GM12874 (cell line): Measurements from ENCODE around the gene TST.

Experiments used
- TF ChIP-seq, protein P1 (sequence below): IDR thresholded peaks from 2 replicates; pipeline ENCODE4 v1.5.1; 2011; ENCODE audit warnings: low read depth, mild to moderate bottlenecking, control low read depth, low read length, moderate library complexity; ENCODE audit not compliant: insufficient read depth

TST gene

GRCh38 chr22:37052386-37053309, 33.4 kb upstream of the TST start:
- TF ChIP-seq, protein P1, sequence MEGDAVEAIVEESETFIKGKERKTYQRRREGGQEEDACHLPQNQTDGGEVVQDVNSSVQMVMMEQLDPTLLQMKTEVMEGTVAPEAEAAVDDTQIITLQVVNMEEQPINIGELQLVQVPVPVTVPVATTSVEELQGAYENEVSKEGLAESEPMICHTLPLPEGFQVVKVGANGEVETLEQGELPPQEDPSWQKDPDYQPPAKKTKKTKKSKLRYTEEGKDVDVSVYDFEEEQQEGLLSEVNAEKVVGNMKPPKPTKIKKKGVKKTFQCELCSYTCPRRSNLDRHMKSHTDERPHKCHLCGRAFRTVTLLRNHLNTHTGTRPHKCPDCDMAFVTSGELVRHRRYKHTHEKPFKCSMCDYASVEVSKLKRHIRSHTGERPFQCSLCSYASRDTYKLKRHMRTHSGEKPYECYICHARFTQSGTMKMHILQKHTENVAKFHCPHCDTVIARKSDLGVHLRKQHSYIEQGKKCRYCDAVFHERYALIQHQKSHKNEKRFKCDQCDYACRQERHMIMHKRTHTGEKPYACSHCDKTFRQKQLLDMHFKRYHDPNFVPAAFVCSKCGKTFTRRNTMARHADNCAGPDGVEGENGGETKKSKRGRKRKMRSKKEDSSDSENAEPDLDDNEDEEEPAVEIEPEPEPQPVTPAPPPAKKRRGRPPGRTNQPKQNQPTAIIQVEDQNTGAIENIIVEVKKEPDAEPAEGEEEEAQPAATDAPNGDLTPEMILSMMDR = no peak

DNA sequence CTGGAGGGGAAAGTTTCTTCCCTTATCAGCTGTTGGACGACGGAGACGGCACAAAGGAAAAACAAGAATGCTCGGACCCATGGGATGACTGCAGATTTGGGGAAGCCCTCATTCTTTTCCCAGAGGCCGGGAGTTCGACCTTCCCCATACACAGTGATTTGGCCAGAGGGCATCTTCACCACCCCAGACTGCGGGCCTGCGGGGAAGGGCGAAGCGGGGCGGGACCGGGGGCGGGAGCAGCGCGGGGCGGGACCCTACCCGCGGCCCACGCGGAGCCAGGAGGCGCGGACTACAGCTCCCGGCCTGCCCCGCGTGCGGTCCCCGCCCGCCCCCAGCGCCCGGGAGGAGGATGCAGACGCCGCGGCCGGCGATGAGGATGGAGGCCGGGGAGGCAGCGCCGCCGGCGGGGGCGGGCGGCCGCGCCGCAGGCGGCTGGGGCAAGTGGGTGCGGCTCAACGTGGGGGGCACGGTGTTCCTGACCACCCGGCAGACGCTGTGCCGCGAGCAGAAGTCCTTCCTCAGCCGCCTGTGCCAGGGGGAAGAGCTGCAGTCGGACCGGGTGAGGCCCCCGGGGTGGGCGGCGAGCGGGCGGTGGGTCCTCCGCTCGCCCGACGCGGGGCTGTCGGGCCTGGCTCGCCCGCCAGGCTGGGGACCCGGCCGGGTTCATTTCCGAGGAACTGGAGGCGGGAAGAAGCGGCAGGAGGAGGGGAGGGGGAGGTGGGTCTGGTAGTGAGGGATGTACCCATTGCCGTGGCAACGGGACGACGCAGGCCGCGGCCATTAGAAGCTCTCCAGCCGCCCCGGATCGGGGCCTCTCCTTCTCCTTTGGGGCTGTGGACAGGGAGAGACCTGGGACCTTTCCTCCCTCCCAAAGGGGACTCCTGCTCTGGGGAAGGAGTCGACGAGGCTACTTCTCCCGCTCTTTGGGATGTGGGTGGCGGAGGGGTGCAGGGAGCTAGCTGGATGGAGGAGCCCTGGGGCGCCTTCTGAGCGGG, 32.4 kb upstream of the TST start, which contains the start of gene KCTD17:
Gene KCTD17, plus strand, starts transcription at position 352 of the 995 bp plus-strand sequence. Its CDS starts 19 bp downstream, at position 371.
- TF ChIP-seq, protein P1 = 0 out of 2 replicates have a peak, but pooled peaks have one; percentile 5

- TF ChIP-seq, protein P1 = no peak
Measured at GRCh38 chr22:37050913-37051312, 31.7 kb upstream of the TST start.

DNA sequence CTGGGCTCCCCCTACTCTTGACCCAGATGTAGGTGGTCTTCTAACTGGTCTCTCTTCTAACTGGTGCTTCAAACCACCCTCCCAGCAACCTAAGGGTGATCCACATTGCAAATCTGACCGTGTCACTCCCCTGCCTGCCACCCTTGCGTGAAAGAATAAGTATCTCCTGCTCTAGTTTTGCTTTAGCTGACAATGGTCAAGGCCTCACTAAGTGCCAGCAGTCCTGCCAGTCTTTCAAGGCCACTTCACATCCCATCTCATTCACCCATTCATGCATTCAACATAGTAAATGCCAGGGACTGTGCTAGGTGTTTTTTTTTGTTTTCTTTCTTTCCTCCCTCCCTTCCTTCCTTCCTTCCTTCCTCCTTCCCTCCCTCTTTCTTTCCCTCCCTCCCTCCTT, 30.0 kb upstream of the TST start:
- TF ChIP-seq, protein P1 = no peak

DNA sequence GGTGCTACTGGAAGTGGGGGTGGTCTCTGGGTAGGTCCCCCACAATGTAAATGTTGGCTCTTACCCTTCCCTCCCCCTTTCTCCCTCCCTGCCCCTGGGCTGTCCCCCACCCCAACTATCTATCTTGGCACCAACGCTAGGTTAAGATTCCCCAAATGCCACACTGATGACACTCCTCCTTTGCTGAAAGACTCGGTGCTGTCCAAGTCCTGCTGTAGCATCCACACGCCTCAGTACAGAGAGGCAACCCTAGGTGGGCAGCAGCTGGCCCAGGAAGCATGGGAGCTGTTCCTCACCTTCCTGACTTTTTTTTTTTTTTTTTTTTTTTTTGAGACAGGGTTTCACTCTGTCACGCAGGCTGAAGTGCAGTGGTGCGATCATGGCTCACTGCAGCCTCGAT, 28.9 kb upstream of the TST start:
- TF ChIP-seq, protein P1 = no peak

DNA sequence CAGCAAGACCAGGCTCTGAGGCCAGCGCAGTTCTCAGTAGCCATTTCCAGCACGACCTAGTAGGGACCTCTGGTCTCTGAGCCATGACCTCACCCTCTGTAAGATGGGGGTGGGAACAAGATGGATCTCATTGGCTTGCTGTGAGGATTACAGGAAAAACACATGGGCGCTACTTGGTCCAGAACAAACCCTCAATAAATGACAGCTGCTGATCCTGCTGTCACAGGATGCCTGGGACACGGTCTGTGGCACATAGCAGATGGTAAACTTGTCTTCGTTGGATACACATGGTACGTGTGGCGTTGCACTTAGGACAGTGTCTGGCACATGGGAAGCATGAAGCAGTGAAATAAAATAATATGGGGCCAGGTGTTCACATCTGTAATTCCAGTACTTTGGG, 27.8 kb upstream of the TST start:
- TF ChIP-seq, protein P1 = no peak

- TF ChIP-seq, protein P1 = no peak
Measured at GRCh38 chr22:37046589-37046988, 27.3 kb upstream of the TST start.
